ENCODE measurements around the gene LRRC4C.
"Not testable (repeated sequence)": the region's sequence is repeated elsewhere in the genome, so short reads cannot be mapped to it uniquely, and the experiment has no call there.

LRRC4C gene

GRCh38 chr11:40230821-40231220, 1228.6 kb downstream of the LRRC4C start:
- no peak for DNase-seq (ENCODE audit: low read depth in 3 of 3)

GRCh38 chr11:40228662-40229061, 1230.8 kb downstream of the LRRC4C start:
- no peak for DNase-seq (ENCODE audit: low read depth in 3 of 3)

- no peak for DNase-seq (ENCODE audit: low read depth in 3 of 3)
Observed at GRCh38 chr11:40227730-40228129, 1231.7 kb downstream of the LRRC4C start.

- no peak for DNase-seq (ENCODE audit: low read depth in 3 of 3)
Observed at GRCh38 chr11:40226654-40227053, 1232.8 kb downstream of the LRRC4C start.

GRCh38 chr11:40223596-40224330, 1235.7 kb downstream of the LRRC4C start:
- DNase-seq (ENCODE audit: low read depth in 3 of 3) = no peak

- no peak for DNase-seq (ENCODE audit: low read depth in 3 of 3)
Observed at GRCh38 chr11:40219401-40219800, 1240.1 kb downstream of the LRRC4C start.

- no peak for DNase-seq (ENCODE audit: low read depth in 3 of 3)
Observed at GRCh38 chr11:40215556-40215955, 1243.9 kb downstream of the LRRC4C start.

GRCh38 chr11:40207416-40207815, 1252.0 kb downstream of the LRRC4C start:
- DNase-seq (ENCODE audit: low read depth in 3 of 3) = no peak

GRCh38 chr11:40204228-40204627, 1255.2 kb downstream of the LRRC4C start:
- DNase-seq (ENCODE audit: low read depth in 3 of 3) = no peak

GRCh38 chr11:40203606-40204005, 1255.8 kb downstream of the LRRC4C start:
- no peak for DNase-seq (ENCODE audit: low read depth in 3 of 3)

GRCh38 chr11:40202589-40203270, 1256.7 kb downstream of the LRRC4C start:
- no peak for DNase-seq (ENCODE audit: low read depth in 3 of 3)

GRCh38 chr11:40192590-40192989, 1266.9 kb downstream of the LRRC4C start:
- DNase-seq (ENCODE audit: low read depth in 3 of 3) = not testable (repeated sequence)

GRCh38 chr11:40190294-40190693, 1269.2 kb downstream of the LRRC4C start:
- DNase-seq (ENCODE audit: low read depth in 3 of 3) = no peak

- DNase-seq (ENCODE audit: low read depth in 3 of 3) = no peak
Observed at GRCh38 chr11:40188848-40189247, 1270.6 kb downstream of the LRRC4C start.

GRCh38 chr11:40187295-40187694, 1272.2 kb downstream of the LRRC4C start:
- DNase-seq (ENCODE audit: low read depth in 3 of 3) = no peak

- no peak for DNase-seq (ENCODE audit: low read depth in 3 of 3)
Observed at GRCh38 chr11:40186437-40187263, 1272.8 kb downstream of the LRRC4C start.

- no peak for DNase-seq (ENCODE audit: low read depth in 3 of 3)
Observed at GRCh38 chr11:40185793-40186192, 1273.7 kb downstream of the LRRC4C start.

- no peak for DNase-seq (ENCODE audit: low read depth in 3 of 3)
Observed at GRCh38 chr11:40183073-40184064, 1276.1 kb downstream of the LRRC4C start.

GRCh38 chr11:40179541-40179940, 1279.9 kb downstream of the LRRC4C start:
- no peak for DNase-seq (ENCODE audit: low read depth in 3 of 3)

- DNase-seq (ENCODE audit: low read depth in 3 of 3) = no peak
Observed at GRCh38 chr11:40178470-40178869, 1281.0 kb downstream of the LRRC4C start.

- no peak for DNase-seq (ENCODE audit: low read depth in 3 of 3)
Observed at GRCh38 chr11:40175980-40176379, 1283.5 kb downstream of the LRRC4C start.

Data from stimulated activated CD4-positive, alpha-beta T cell treated with anti-CD3 and anti-CD28 coated beads, TNF-alpha, amount 100 ng/mL, for 4 hours (primary cell).